Muscle layer of duodenum (tissue), 2 donors: ENCODE measurements around the gene AQP12A.
"Not testable (repeated sequence)": the region's sequence is repeated elsewhere in the genome, so short reads cannot be mapped to it uniquely, and the experiment has no call there.

Experiments used
- H3K27ac ChIP-seq: one replicate; pipeline ENCODE4 v1.7.0; 2013; ENCODE audit warnings: mild to moderate bottlenecking, low read length
- H3K27me3 ChIP-seq: one replicate; pipeline ENCODE4 v1.7.0; 2013; ENCODE audit warnings: low read depth, mild to moderate bottlenecking, control low read depth, low read length
- H3K36me3 ChIP-seq, 2 donors: one replicate each; pipeline ENCODE4 v1.7.0; 2013; ENCODE audit warnings: low read length in 2 of 2, control low read depth in 1 of 2, mild to moderate bottlenecking in 1 of 2; ENCODE audit not compliant: insufficient read depth in 2 of 2, control insufficient read depth in 1 of 2
- H3K4me1 ChIP-seq, 2 donors: one replicate each; pipeline ENCODE4 v1.7.0; 2013; ENCODE audit warnings: low read length in 2 of 2, mild to moderate bottlenecking in 2 of 2, control low read depth in 1 of 2, moderate library complexity in 1 of 2; ENCODE audit not compliant: insufficient read depth in 2 of 2, control insufficient read depth in 1 of 2
- H3K4me3 ChIP-seq, 2 donors: one replicate each; pipeline ENCODE4 v1.7.0; 2013; ENCODE audit warnings: low read length in 2 of 2, low read depth in 1 of 2, mild to moderate bottlenecking in 1 of 2
- H3K9me3 ChIP-seq, 2 donors: one replicate each; pipeline ENCODE4 v1.7.0; 2013; ENCODE audit warnings: low read length in 2 of 2, control low read depth in 1 of 2, mild to moderate bottlenecking in 1 of 2; ENCODE audit not compliant: control insufficient read depth in 1 of 2
- donor health status: healthy.

AQP12A gene

DNA sequence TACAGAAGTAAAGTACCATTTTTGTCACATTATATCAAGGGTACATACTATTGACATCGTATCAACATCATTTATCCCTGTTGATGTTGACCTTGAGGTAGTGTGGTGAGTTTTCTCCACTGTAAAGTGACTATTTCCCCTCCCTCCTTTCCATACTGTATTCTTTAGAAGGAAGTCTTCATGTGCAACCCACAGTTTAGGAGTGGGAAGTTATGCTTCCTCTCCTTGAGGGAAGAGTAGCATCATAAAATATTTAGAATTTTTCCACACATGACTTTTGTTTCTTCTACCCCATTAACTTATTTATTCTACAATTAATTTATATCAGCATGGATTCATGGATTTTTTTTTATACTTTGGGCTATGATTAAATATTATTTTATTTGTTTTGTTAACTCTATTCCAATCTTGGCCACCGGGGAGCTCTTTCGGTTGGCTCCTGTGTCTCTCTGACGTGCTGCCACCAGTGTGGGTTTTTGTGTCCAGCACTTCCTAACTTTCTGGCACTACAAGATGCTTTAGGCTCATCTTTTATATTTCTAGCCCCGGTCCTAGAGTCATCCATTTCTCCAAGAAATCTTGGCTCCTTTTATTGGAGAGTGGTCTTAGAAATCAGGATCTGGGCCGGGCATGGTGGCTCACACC, 28.0 kb upstream of the AQP12A start:
- no peaks in the 10 kb centered on the region for H3K4me1 ChIP-seq
- H3K27ac ChIP-seq: no peak overlapping the region
- no peak overlapping the region for H3K4me3 ChIP-seq
- peaks cover 4 to 12% of the 10 kb centered on the region in 2 donors for H3K9me3 ChIP-seq
- H3K27me3 ChIP-seq: no peaks in the 10 kb centered on the region
- no peaks in the 10 kb centered on the region for H3K36me3 ChIP-seq

DNA sequence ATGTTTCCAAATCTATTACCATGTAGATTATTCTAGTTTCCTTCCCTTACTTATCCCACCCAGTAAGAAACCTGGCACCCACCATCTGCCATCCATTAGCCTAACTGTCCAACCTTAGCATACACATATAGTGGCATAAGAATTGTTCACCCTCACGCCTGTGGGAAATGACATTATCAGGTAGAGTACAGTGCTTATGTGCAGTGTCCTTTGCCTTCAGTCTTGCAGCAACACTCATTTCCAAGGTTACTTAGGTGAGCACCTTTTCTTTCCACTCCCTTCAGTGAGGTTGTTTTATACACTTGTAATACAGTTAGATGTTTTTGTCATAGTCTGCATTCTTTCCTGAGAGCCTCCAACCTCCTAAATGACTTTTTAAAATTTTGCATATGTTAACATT, 27.0 kb upstream of the AQP12A start:
- peaks cover 4 to 12% of the 10 kb centered on the region in 2 donors for H3K9me3 ChIP-seq
- H3K27me3 ChIP-seq: no peaks in the 10 kb centered on the region
- no peaks in the 10 kb centered on the region for H3K4me1 ChIP-seq
- H3K27ac ChIP-seq: no peak overlapping the region
- no peaks in the 10 kb centered on the region for H3K36me3 ChIP-seq
- no peak overlapping the region for H3K4me3 ChIP-seq

DNA sequence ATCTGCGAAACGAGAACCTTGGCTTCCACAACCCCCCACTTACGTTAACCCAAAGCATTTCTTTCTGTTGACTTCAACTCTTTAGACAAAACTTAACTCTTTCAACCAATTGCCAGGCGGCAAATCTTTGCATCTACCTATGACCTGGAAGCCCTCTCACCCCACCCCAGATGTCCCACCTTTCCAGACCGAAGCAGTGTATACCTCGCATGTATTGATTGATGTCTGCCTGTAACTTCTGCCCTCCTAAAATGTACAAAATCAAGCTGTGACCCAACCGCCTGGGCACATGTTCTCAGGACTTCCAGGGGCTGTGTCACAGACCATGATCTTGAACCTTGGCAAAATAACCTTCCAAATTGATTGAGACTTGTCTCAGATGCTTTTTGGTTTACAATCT, 21.3 kb upstream of the AQP12A start:
- H3K9me3 ChIP-seq: peaks cover 0 to 1% of the 10 kb centered on the region in 2 donors
- no peak overlapping the region for H3K27ac ChIP-seq
- H3K36me3 ChIP-seq: no peaks in the 10 kb centered on the region
- no peaks in the 10 kb centered on the region for H3K27me3 ChIP-seq
- H3K4me3 ChIP-seq: no peak overlapping the region
- H3K4me1 ChIP-seq: no peaks in the 10 kb centered on the region

DNA sequence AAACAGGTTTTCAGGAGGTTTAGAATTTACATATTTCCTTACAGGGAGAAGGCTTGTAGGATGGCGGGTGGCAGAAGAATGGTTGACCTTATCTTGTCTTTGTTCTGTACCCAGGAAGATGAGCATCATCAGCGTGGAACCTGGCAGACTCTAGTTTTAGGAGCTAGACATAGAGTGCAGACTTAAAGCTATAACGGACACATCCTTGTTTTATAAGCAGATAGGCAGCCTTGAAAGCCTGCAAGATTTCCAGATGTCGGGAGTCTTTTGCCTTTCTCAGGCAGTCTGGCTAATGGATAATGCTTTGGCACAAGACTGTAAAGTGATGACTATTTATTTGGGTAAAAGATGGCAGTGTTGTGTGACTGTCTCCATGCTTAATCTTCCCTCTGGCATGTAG, 20.7 kb upstream of the AQP12A start:
- Histone ChIP-seq H3K36me3 (no peaks in the 10 kb centered on the region), H3K4me3 (no peak overlapping the region), H3K27ac (no peak overlapping the region), H3K4me1 (no peaks in the 10 kb centered on the region), H3K27me3 (no peaks in the 10 kb centered on the region), H3K9me3 (no peaks in the 10 kb centered on the region)

DNA sequence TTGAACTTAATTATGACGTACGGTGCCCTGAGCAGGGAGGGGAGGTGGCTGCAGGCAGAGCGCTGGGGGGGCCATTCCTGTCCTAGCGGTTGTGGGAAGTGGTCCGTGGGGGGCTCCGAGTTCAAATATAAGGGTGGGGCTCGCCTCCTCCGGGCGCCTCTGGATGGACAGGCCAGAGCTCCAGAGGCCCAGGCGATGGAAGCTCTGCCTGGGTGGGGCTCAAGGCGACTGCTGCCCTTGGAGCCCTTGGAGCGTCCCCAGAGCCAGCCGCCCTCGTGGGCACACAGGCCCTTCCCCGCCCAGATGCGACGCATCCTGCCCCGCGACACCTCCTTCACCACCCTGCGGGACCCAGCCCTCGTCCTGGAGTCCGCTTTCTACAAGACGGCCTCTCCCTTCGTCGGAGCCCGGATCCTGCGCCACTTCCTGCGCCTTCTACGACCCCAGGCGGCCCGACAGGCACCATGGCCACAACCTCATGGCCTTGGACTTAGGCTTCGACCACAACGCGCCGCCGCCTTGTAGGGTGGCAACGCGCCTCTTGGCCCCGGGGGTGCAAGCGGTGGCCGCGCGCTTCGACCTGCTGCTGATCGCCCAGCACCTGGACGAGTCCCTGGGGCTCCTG, 19.5 kb upstream of the AQP12A start:
- Histone ChIP-seq H3K4me3 (no peak overlapping the region), H3K36me3 (no peaks in the 10 kb centered on the region), H3K4me1 (no peaks in the 10 kb centered on the region), H3K9me3 (no peaks in the 10 kb centered on the region), H3K27ac (no peak overlapping the region), H3K27me3 (no peaks in the 10 kb centered on the region)

DNA sequence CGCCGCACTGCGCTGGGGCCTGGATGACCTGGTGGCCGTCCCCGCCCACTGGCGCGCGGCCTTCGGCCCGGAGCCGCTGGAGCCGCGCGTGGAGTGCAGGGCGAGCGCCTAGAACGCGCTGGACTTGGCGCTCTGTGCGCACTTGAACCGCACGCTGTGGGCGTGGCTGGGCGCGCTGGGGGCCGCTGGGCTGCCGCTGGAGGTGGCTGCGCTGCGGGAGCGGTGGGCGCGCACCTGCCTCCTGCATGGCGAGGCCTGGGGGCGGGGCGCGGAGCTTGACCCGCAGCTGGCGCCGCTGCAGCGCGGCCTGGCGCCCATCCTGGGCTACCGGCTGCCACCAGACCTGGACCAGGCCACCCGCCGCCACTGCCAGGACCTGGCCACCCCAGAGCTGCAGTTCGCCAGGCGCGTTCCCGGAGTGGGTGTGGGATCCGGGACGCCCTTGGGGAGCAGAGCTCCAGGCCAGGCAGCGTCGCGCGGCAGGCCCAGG, 18.9 kb upstream of the AQP12A start:
- no peak overlapping the region for H3K4me3 ChIP-seq
- H3K27me3 ChIP-seq: no peaks in the 10 kb centered on the region

DNA sequence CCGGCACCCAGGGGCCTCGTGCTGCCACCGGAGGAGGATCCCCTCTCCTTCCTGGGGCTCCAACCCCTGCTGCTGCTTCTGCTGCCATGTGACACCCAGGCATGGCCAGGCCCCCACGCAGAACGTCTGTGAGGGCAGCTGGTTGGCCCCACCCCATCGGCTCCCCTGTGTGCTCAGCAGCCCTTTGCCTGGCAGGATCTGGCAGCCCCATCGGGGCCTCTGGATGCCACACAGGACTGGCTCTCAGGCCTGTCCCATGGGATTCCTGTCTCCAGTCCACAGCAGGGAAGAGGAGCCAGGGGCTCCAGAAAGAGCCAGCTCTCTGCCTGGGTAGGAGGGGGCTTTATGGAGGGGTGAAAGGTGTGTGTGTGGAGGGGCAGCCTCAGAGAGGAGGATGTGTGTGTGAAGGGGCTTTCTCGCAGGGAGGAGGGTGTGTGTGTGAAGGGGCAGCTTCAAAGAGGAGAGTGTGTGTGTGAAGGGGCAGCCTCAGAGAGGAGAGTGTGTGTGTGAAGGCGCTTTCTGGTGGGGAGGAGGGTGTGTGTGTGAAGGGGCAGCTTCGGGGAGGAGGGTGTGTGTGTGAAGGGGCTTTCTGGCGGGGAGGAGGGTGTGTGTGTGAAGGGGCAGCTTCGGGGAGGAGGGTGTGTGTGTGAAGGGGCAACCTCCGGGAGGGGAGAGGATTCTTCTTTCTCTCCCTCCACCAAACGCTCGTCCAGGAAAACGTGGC, 17.0 kb upstream of the AQP12A start:
- H3K4me3 ChIP-seq, H3K9me3 ChIP-seq, H3K36me3 ChIP-seq, H3K27ac ChIP-seq, H3K4me1 ChIP-seq, H3K27me3 ChIP-seq: not testable (repeated sequence)

More for the DNA sequence above, 18.9 kb upstream of the AQP12A start:
- no peak overlapping the region for H3K27ac ChIP-seq
- no peaks in the 10 kb centered on the region for H3K36me3 ChIP-seq
- no peaks in the 10 kb centered on the region for H3K9me3 ChIP-seq
- H3K4me1 ChIP-seq: no peaks in the 10 kb centered on the region

DNA sequence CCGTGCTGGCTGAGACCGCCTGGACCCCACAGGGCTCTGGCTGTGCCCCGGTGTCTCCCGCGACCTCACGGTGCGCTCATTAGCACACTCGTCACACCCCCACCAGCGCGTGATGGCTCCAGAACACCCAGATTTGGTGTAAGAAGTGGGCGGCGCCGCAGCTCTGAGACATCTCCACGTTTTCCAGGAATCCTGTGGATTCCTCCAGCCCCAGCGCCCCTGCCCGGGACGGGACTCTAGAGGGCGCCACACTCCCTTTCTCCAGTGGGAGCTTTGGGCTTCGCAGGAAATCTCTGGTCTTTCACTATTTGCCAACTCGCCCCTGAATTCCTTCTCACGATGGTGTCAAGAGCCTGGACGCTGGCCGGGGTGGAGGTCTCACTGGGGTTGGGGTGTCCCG, 16.3 kb upstream of the AQP12A start:
- H3K27ac ChIP-seq, H3K36me3 ChIP-seq, H3K4me1 ChIP-seq, H3K4me3 ChIP-seq, H3K27me3 ChIP-seq, H3K9me3 ChIP-seq: not testable (repeated sequence)

DNA sequence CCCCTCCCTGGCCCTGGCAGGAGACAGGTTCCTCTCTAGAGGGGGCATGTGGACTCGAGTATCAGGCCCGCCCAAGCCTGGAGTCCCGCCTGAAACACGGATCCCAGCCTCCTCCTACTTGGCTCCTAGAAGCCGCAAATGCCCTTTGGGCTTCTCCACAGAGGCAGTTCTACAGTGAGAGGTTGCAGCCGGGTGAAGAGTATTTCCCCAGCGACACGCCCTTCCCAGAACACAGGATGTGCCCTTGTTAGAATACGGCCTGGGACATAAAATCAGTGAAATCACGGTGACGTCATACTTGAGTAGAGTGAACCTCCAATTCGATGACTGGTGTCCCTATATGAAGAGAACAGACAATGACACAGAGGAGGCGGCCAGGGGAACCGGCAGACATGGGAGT, 13.6 kb upstream of the AQP12A start:
- not testable (repeated sequence) for H3K9me3 ChIP-seq, H3K27me3 ChIP-seq, H3K36me3 ChIP-seq, H3K4me1 ChIP-seq, H3K4me3 ChIP-seq, H3K27ac ChIP-seq

DNA sequence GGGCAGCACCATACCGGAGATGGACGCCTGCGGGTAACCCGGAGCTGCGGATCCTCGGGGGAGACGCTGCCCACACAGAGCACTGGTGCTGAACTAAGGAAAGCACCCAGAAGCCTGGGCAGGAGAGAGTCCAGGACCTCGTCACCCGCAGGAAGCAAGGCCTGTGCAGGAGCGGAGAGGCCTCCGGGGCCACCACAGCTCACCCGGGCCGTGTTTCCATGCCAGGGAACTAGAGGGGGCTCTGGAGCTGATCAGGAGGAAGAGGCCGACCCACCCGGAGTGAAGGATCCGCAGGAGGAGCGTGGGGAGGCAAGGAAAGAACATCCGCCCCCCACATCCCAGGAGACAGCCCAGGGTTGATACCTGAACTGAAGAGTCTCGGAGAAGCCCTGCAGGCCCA, 12.8 kb upstream of the AQP12A start:
- H3K9me3 ChIP-seq, H3K4me1 ChIP-seq, H3K4me3 ChIP-seq, H3K36me3 ChIP-seq, H3K27me3 ChIP-seq, H3K27ac ChIP-seq: not testable (repeated sequence)

DNA sequence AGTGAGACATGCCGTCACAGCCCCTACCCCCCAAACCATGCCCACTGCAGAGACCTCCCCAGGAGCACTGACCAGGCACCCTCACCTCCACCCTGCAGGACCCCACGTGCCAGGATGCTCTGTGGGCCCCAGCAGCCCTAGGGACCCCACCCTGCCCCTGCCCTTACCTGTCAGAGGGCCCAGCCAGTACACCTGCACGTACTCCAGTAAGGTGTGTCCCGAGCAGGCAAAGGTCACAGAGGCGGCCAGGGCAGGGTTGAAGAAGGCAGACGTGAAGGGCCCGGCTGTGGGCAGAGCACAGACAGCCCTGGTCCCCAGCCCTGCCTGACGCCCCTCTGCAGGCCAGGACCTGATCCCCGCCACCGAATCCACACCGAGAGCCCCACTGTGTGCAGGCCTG, 11.5 kb upstream of the AQP12A start:
- H3K4me3 ChIP-seq, H3K27ac ChIP-seq, H3K27me3 ChIP-seq, H3K4me1 ChIP-seq, H3K9me3 ChIP-seq, H3K36me3 ChIP-seq: not testable (repeated sequence)
